GM12878 (cell line): ENCODE measurements around the gene OCA2. TPM values are rescaled to one million over a fixed set of nuclear protein-coding genes. Genes with fewer than 3 reads are reported as not detected.

Experiments used
- ATAC-seq: fragments of 200-7000 bp; cut with Tn5 transposase; 3 replicates; pipeline ENCODE4 v1.9.1; 2020; ENCODE audit warnings: mild to moderate bottlenecking, moderate library complexity
- BruUV-seq: library from RNA; stranded (reverse); fragments of 400-500 nt; replicated peaks from 2 replicates; lab custom pipeline; 2021; lab: Mats Ljungman, UMichigan
- CTCF ChIA-PET: fragments of 300-600 bp; sonication (Branson Sonifier 250); formaldehyde crosslinking; extraction: SDS; loops from one replicate; lab custom pipeline; 2021; ENCODE audit warnings: inconsistent platforms; lab: Yijun Ruan, JAX
- POLR2A ChIA-PET: fragments of 350-600 bp; formaldehyde crosslinking; extraction: SDS; loops from one replicate; lab custom pipeline; 2021; ENCODE audit warnings: inconsistent platforms; lab: Charles Lee
- RAD21 ChIA-PET: fragments of 300-600 bp; sonication (Branson Sonifier 250); formaldehyde crosslinking; loops from one replicate; lab custom pipeline; 2023; ENCODE audit warnings: antibody characterized with exemption; ENCODE audit not compliant: unreplicated experiment; lab: Charles Lee
- SMC1A ChIA-PET: fragments of 300-600 bp; sonication (Branson Sonifier 250); formaldehyde crosslinking; loops from one replicate; lab custom pipeline; 2023; ENCODE audit not compliant: unreplicated experiment, uncharacterized antibody; lab: Charles Lee
- DNase-seq: peaks from one replicate; pipeline ENCODE4 v3.0.0-alpha.2; 2011; ENCODE audit warnings: low read depth, low spot score
- FAIRE-seq: peaks from 3 replicates; lab custom pipeline; 2011; peaks lifted over from hg19 to GRCh38; lab: Jason Lieb, UNC
- H2AFZ ChIP-seq: 2 replicates; pipeline ENCODE4 v1.6.0; 2011; ENCODE audit warnings: low read depth, low read length, control low read depth; ENCODE audit not compliant: control insufficient read depth
- H3K27ac ChIP-seq: 2 replicates; pipeline ENCODE4 v1.5.1; 2011; ENCODE audit warnings: control low read depth; ENCODE audit not compliant: control insufficient read depth, insufficient read depth
- H3K27me3 ChIP-seq, 2 experiments: replicated peaks in 1 of 2; 2 replicates each; pipeline versions ENCODE4 v1.6.0 to v1.6.1; 2011; ENCODE audit warnings: low read length in 1 of 2; ENCODE audit not compliant: control insufficient read depth in 2 of 2, insufficient read depth in 2 of 2
- H3K36me3 ChIP-seq, 2 experiments: 2 replicates each; pipeline ENCODE4 v1.5.1; 2011; ENCODE audit warnings: low read length in 1 of 2; ENCODE audit not compliant: control insufficient read depth in 2 of 2, insufficient read depth in 2 of 2
- H3K4me1 ChIP-seq: 2 replicates; pipeline ENCODE4 v1.6.1; 2011; ENCODE audit warnings: mild to moderate bottlenecking, low read length, moderate library complexity, mixed read lengths; ENCODE audit not compliant: control insufficient read depth, insufficient read depth
- H3K4me2 ChIP-seq: 2 replicates; pipeline ENCODE4 v1.6.0; 2011; ENCODE audit warnings: control low read depth; ENCODE audit not compliant: control insufficient read depth, insufficient read depth
- H3K4me3 ChIP-seq: fragments of 200-600 bp; sonication (generic); 2 replicates; pipeline ENCODE4 v1.5.1; 2016
- H3K79me2 ChIP-seq: 2 replicates; pipeline ENCODE4 v1.6.0; 2011; ENCODE audit warnings: low read length; ENCODE audit not compliant: control insufficient read depth, insufficient read depth
- H3K9ac ChIP-seq: 2 replicates; pipeline ENCODE4 v1.8.0; 2011; ENCODE audit warnings: low read length, control low read depth, mixed read lengths; ENCODE audit not compliant: control insufficient read depth, insufficient read depth
- H3K9me3 ChIP-seq: replicated peaks from 3 replicates; pipeline ENCODE4 v1.5.1; 2011; ENCODE audit warnings: mild to moderate bottlenecking, low read length; ENCODE audit not compliant: control insufficient read depth, insufficient read depth
- H4K20me1 ChIP-seq: 2 replicates; pipeline ENCODE4 v1.6.0; 2011; ENCODE audit not compliant: control insufficient read depth, insufficient read depth
- BMI1 ChIP-seq: fragments of 450-650 bp; IDR thresholded peaks from 2 replicates; pipeline ENCODE4 v1.6.1; 2016; ENCODE audit warnings: mild to moderate bottlenecking, moderate library complexity, borderline replicate concordance
- CHD2 ChIP-seq: IDR thresholded peaks from 2 replicates; pipeline ENCODE4 v1.6.1; 2011; ENCODE audit warnings: low read depth, low read length, improper control_type of control experiment, borderline replicate concordance
- CUX1 ChIP-seq: IDR thresholded peaks from 2 replicates; pipeline ENCODE4 v1.6.1; 2012; ENCODE audit warnings: improper control_type of control experiment, low read depth, low read length; ENCODE audit not compliant: insufficient replicate concordance
- E2F8 ChIP-seq: fragments of 450-650 bp; IDR thresholded peaks from 2 replicates; pipeline ENCODE4 v1.6.1; 2018; ENCODE audit warnings: mild to moderate bottlenecking, low read depth, moderate library complexity; ENCODE audit not compliant: partially characterized antibody
- IRF4 ChIP-seq: IDR thresholded peaks from 2 replicates; pipeline ENCODE4 v1.6.1; 2011; ENCODE audit warnings: low read depth, low read length
- NKRF ChIP-seq: fragments of 450-650 bp; conservative IDR thresholded peaks from 2 replicates; pipeline ENCODE4 v1.6.1; 2017; ENCODE audit warnings: mild to moderate bottlenecking, moderate library complexity
- RELB ChIP-seq: fragments of 450-650 bp; IDR thresholded peaks from 2 replicates; pipeline ENCODE4 v1.6.1; 2017; ENCODE audit warnings: low read depth, mild to moderate bottlenecking, moderate library complexity
- TBL1XR1 ChIP-seq: IDR thresholded peaks from 2 replicates; pipeline ENCODE4 v1.6.1; 2012; ENCODE audit warnings: low read depth, low read length, improper control_type of control experiment
- ZNF217 ChIP-seq: fragments of 450-650 bp; IDR thresholded peaks from 2 replicates; pipeline ENCODE4 v1.6.1; 2017; ENCODE audit warnings: antibody characterized with exemption, mild to moderate bottlenecking
- WGBS: methylation state at CpG from one replicate; pipeline ENCODE4 v1.1.6; 2016; ENCODE audit warnings: low lambda C conversion rate; ENCODE audit not compliant: insufficient replicate concordance, insufficient coverage; ENCODE audit errors: missing lambda C conversion rate; 5-methylcytosine and 5-hydroxymethylcytosine counted together
- in situ Hi-C: fragments of 300-500 bp; cut with MboI; formaldehyde crosslinking; loops from 9 replicates; pipeline ENCODE4 v1.14.3; 2018; ENCODE audit warnings: mixed read lengths
- intact Hi-C: fragments of 100-400 bp; cut with micrococcal nuclease; formaldehyde crosslinking; loops from one replicate; pipeline ENCODE4 v1.14.2; 2022; ENCODE audit not compliant: unreplicated experiment
- polyA plus RNA-seq, 11 experiments: library from polyadenylated mRNA; depleted of rRNA in 4 of 11; unstranded in 6 of 11; stranded (reverse) in 5 of 11; fragments of >200 nt; fragmentation: Nextera tagmentation in 4 of 11; fragmentation: Illumina TruSeq in 1 of 11; extraction: Ambion mirVana in 4 of 11; extraction: Trizol in 1 of 11; gene quantifications; 1 replicate in 1 of 11; 2 replicates in 10 of 11; pipeline versions ENCODE4 v1.2.1 to v1.2.3, GENCODE V29; 2011 to 2016; ENCODE audit warnings: inconsistent platforms in 2 of 11, missing spikeins in 2 of 11, low read depth in 1 of 11
- total RNA-seq, 4 experiments: library from RNA; depleted of rRNA in 3 of 4; stranded (reverse); fragments of >200 nt in 3 of 4; fragmentation: Illumina TruSeq in 1 of 4; extraction: Trizol in 1 of 4; gene quantifications; 2 replicates each; pipeline versions ENCODE4 v1.2.1 to v1.2.3, GENCODE V29; 2013 to 2021

OCA2 gene
- total and polyA plus RNA-seq, 10 of the 15 experiments (the other 5 are each of a cell fraction or from before 2014, with no cell fraction given), result 0.04 to 1.8 TPM; not detected in 8

- TF ChIP-seq NKRF (no peak), CHD2 (no peak), BMI1 (no peak), RELB (no peak), IRF4 (no peak)
- TF ChIP-seq, all 136 proteins: peak for 0
These were observed at the start of gene OCA2 (continued) for GRCh38 chr15:28098766-28099554.

GRCh38 chr15:28147801-28148200 is 48.7 kb upstream of the OCA2 start:
- Histone ChIP-seq H3K79me2 (no peaks in the 10 kb centered on the region), H3K9ac (no peak overlapping the region), H3K4me1 (no peaks in the 10 kb centered on the region), H2AFZ (no peak overlapping the region), H3K4me2 (no peak overlapping the region), H3K36me3 (peaks cover 8 to 10% of the 10 kb centered on the region in 2 experiments), H3K27me3 (no peaks in the 10 kb centered on the region), H3K27ac (no peak overlapping the region), H4K20me1 (no peaks in the 10 kb centered on the region), H3K4me3 (no peak overlapping the region), H3K9me3 (no peaks in the 10 kb centered on the region; the same call in 2 of the 3 replicates)
- ATAC-seq, result no peak
- ChIA-PET POLR2A (no interaction called here), SMC1A (no interaction called here), RAD21 (no interaction called here), CTCF (interaction anchor here (0.7 to 1.8 kb wide), 2 partner anchors 22 to 116 kb away, joined by 4 read pairs; no protein-coding TSS in a partner anchor)
- FAIRE-seq, result no peak
- intact Hi-C loops (no loop called here), in situ Hi-C loops (no loop called here)
- no TSS peak for BruUV-seq
- 64% methylated on average over 3 of the region's 3 CpGs for WGBS
- DNase-seq, result no peak
- no peak for TF ChIP-seq ZNF217
- no peak for TF ChIP-seq E2F8
- no peak for TF ChIP-seq CUX1
- no peak for TF ChIP-seq TBL1XR1
